ENCODE measurements around the gene SYNPR. TPM values are rescaled to one million over a fixed set of nuclear protein-coding genes. Genes with fewer than 3 reads are reported as not detected.

The SYNPR gene
- total and polyA plus RNA-seq, 8 donors: 0.13 to 0.42 (median 0.20) TPM; not detected in 4

- Histone ChIP-seq H3K27ac (no peak overlapping the region), H3K36me3 (no peaks in the 10 kb centered on the region), H3K9me3 (peaks cover 0 to 6% of the 10 kb centered on the region in 2 donors), H3K4me3 (no peak overlapping the region), H3K4me1 (no peaks in the 10 kb centered on the region), H3K27me3 (no peaks in the 10 kb centered on the region)
- DNase-seq (no peak), ATAC-seq (peak; percentile 62)
- TF ChIP-seq CTCF (IDR thresholded peaks at IDR 0.05): no peak
- intact Hi-C loops (cut with DNase I): no loop called here
Measured at GRCh38 chr3:63295806-63296205, 17.7 kb downstream of the SYNPR start.

- no peaks in the 10 kb centered on the region for H3K4me1 ChIP-seq
- intact Hi-C loops (cut with DNase I): no loop called here
- DNase-seq (no peak), ATAC-seq (no peak)
- no peaks in the 10 kb centered on the region for H3K27me3 ChIP-seq
- peaks cover 0 to 6% of the 10 kb centered on the region in 2 donors for H3K9me3 ChIP-seq
- no peak overlapping the region for H3K27ac ChIP-seq
- no peak for TF ChIP-seq CTCF (IDR thresholded peaks at IDR 0.05)
- H3K36me3 ChIP-seq: no peaks in the 10 kb centered on the region
- no peak overlapping the region for H3K4me3 ChIP-seq
Measured at GRCh38 chr3:63296249-63296648, 18.1 kb downstream of the SYNPR start.

DNA sequence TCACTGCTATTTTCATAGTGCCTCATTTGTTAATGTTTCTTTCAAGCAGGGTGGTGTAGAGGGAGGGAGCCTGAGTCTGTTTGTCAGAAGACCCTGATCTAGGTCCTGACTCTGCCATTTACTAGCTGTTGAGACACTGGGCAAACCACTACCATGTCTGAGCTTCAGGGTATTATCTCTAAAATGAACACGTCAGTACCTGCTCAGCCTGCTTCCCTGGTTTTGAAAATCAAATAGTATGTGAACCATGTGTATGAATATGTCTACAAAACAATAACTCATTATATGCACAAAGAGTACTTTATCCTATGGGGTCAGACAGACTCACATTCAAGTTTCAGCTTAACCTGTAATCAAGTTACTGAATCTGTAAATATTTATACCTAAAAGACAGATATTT lies 25.1 kb downstream of the SYNPR start:
- H3K4me1 ChIP-seq: no peaks in the 10 kb centered on the region
- DNase-seq (no peak), ATAC-seq (no peak)
- no peak overlapping the region for H3K27ac ChIP-seq
- H3K36me3 ChIP-seq: no peaks in the 10 kb centered on the region
- no peaks in the 10 kb centered on the region for H3K9me3 ChIP-seq
- no peak overlapping the region for H3K4me3 ChIP-seq
- intact Hi-C loops (cut with DNase I): no loop called here
- no peak for TF ChIP-seq CTCF (IDR thresholded peaks at IDR 0.05)
- H3K27me3 ChIP-seq: no peaks in the 10 kb centered on the region

GRCh38 chr3:63304421-63304820 lies 26.3 kb downstream of the SYNPR start:
- Histone ChIP-seq H3K4me1 (no peaks in the 10 kb centered on the region), H3K27me3 (no peaks in the 10 kb centered on the region), H3K27ac (no peak overlapping the region), H3K36me3 (no peaks in the 10 kb centered on the region), H3K9me3 (no peaks in the 10 kb centered on the region), H3K4me3 (no peak overlapping the region)
- ATAC-seq (no peak), DNase-seq (no peak)
- intact Hi-C loops (cut with DNase I): no loop called here
- TF ChIP-seq CTCF (IDR thresholded peaks at IDR 0.05): no peak

DNA sequence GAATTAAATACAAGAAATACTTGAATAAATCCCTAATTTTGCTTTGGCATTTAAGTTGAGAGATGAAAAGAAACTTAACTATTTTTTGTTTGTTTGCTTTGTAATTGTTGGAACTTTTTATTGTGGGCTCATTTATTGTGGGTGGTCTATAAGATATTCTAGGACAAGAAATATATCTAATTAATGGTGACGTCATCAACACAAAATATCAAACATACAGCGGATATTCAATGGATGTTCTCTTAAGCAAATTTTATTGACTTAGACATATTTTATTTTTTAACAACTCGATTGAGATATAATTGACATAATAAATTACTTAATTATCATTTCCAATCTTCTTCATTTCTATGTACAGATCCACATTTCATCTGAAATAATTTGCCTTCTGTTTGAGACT lies 30.0 kb downstream of the SYNPR start:
- ATAC-seq (no peak), DNase-seq (no peak)
- intact Hi-C loops (cut with DNase I): no loop called here
- Histone ChIP-seq H3K4me3 (no peak overlapping the region), H3K9me3 (no peaks in the 10 kb centered on the region), H3K36me3 (no peaks in the 10 kb centered on the region), H3K4me1 (no peaks in the 10 kb centered on the region), H3K27ac (no peak overlapping the region), H3K27me3 (no peaks in the 10 kb centered on the region)
- TF ChIP-seq CTCF (IDR thresholded peaks at IDR 0.05): no peak

Data from left lung (tissue), 10 donors.